ENCODE measurements around the gene CNNM1.

- TF ChIP-seq CTCF (conservative IDR thresholded peaks at IDR 0.05) = no peak
- TF ChIP-seq ZFX (IDR thresholded peaks at IDR 0.05) = no peak
Measured at GRCh38 chr10:99410146-99410545, 81.0 kb downstream of the CNNM1 start.

Measured in C4-2B (cell line).